HTERT RPE-1 (cell line): ENCODE measurements around the gene FAM163B.

Source experiments
- in situ Hi-C: fragments of 300-500 bp; cut with MboI; formaldehyde crosslinking; loops from 4 replicates; pipeline ENCODE4 v1.14.3; 2020; ENCODE audit warnings: low sequenced_read_pairs

FAM163B gene

GRCh38 chr9:133618726-133619125 lies 9.5 kb upstream of the FAM163B start:
- in situ Hi-C loops = no loop called here

- in situ Hi-C loops = no loop called here
Measured at GRCh38 chr9:133616643-133617405, 7.6 kb upstream of the FAM163B start.

GRCh38 chr9:133615606-133616188 lies 6.5 kb upstream of the FAM163B start:
- in situ Hi-C loops = no loop called here

GRCh38 chr9:133615186-133615585 lies 6.0 kb upstream of the FAM163B start:
- in situ Hi-C loops = no loop called here

GRCh38 chr9:133614678-133615077 lies 5.5 kb upstream of the FAM163B start:
- in situ Hi-C loops = no loop called here

GRCh38 chr9:133614056-133614455 lies 4.9 kb upstream of the FAM163B start:
- in situ Hi-C loops = no loop called here

- in situ Hi-C loops = no loop called here
Measured at GRCh38 chr9:133613432-133613831, 4.2 kb upstream of the FAM163B start.

- in situ Hi-C loops = no loop called here
Measured at GRCh38 chr9:133612816-133613215, 3.6 kb upstream of the FAM163B start.

- in situ Hi-C loops = no loop called here
Measured at GRCh38 chr9:133612051-133612450, 2.9 kb upstream of the FAM163B start.

- in situ Hi-C loops = no loop called here
Measured at GRCh38 chr9:133610845-133611244, 1.7 kb upstream of the FAM163B start.

GRCh38 chr9:133608889-133609288 lies 300 bp downstream of the FAM163B start:
- in situ Hi-C loops = no loop called here

GRCh38 chr9:133608382-133608781 lies 807 bp downstream of the FAM163B start:
- in situ Hi-C loops = no loop called here

- in situ Hi-C loops = no loop called here
Measured at GRCh38 chr9:133607976-133608375, 1.2 kb downstream of the FAM163B start.

- in situ Hi-C loops = no loop called here
Measured at GRCh38 chr9:133607381-133607780, 1.8 kb downstream of the FAM163B start.

GRCh38 chr9:133606708-133607025 lies 2.5 kb downstream of the FAM163B start:
- in situ Hi-C loops = no loop called here

GRCh38 chr9:133605856-133606707 lies 3.1 kb downstream of the FAM163B start:
- in situ Hi-C loops = no loop called here

- in situ Hi-C loops = no loop called here
Measured at GRCh38 chr9:133605446-133605845, 3.7 kb downstream of the FAM163B start.

GRCh38 chr9:133604856-133605255 lies 4.3 kb downstream of the FAM163B start:
- in situ Hi-C loops = no loop called here

- in situ Hi-C loops = no loop called here
Measured at GRCh38 chr9:133604214-133604613, 5.0 kb downstream of the FAM163B start.

- in situ Hi-C loops = no loop called here
Measured at GRCh38 chr9:133603135-133603927, 5.9 kb downstream of the FAM163B start.

- in situ Hi-C loops = no loop called here
Measured at GRCh38 chr9:133602277-133602676, 6.9 kb downstream of the FAM163B start.
